ENCODE measurements around the gene CLPSL1. TPM values are rescaled to one million over a fixed set of nuclear protein-coding genes. Genes with fewer than 3 reads are reported as not detected.
A peak's percentile ranks its signal among the peaks of the same experiment; 100 is the strongest.

CLPSL1 gene
- total and polyA plus RNA-seq, 2 donors (not counting 1 experiment from before 2014, with no cell fraction given), result not detected

DNA sequence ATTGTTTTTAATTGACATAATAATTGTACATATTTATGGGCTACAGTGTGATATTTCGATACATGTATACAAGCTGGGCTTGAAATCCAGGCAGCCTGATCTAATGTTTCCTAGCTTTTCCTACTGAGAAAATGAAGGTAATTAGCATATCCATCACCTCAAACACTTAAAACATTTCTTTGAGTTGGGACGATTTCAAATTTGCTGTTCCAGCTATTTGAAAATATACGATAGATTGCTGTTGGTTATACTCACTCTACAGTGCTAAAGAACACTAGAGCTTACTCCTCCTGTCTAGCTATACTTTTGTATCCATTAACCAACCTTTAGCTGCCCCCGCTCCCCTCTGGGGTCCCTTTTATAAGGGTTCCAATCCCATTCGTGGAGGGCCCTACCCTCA, 29.0 kb downstream of the CLPSL1 start:
- Histone ChIP-seq H4K20me1 (ENCODE audit: control insufficient read depth, extremely low read depth, insufficient read depth, low read length) (no peaks in the 10 kb centered on the region), H3K4me1 (ENCODE audit: control insufficient read depth, extremely low read depth, insufficient read depth, low read length) (no peaks in the 10 kb centered on the region), H3K27ac (ENCODE audit: insufficient read depth, low read length) (no peak overlapping the region), H3K9me3 (ENCODE audit: control insufficient read depth, insufficient read depth, low read depth, low read length) (no peaks in the 10 kb centered on the region), H3K9ac (ENCODE audit: insufficient read depth, low read length) (no peak overlapping the region), H3K27me3 (ENCODE audit: control insufficient read depth, insufficient read depth, low read length) (no peaks in the 10 kb centered on the region), H3K36me3 (ENCODE audit: control insufficient read depth, insufficient read depth, low read length) (no peaks in the 10 kb centered on the region), H3K4me2 (ENCODE audit: extremely low read depth, insufficient read depth, low read length) (no peak overlapping the region), H3K79me2 (ENCODE audit: control insufficient read depth, insufficient read depth, low read length) (no peaks in the 10 kb centered on the region), H2AFZ (ENCODE audit: low read length) (no peak overlapping the region), H3K4me3 (replicated peaks in 1 of 4; ENCODE audit: control extremely low read depth in 1 of 4, insufficient read depth in 1 of 4, low read depth in 3 of 4, low read length in 4 of 4) (no peak overlapping the region)
- no peak for DNase-seq (ENCODE audit: low read depth in 2 of 2)
- TF ChIP-seq, protein P1, sequence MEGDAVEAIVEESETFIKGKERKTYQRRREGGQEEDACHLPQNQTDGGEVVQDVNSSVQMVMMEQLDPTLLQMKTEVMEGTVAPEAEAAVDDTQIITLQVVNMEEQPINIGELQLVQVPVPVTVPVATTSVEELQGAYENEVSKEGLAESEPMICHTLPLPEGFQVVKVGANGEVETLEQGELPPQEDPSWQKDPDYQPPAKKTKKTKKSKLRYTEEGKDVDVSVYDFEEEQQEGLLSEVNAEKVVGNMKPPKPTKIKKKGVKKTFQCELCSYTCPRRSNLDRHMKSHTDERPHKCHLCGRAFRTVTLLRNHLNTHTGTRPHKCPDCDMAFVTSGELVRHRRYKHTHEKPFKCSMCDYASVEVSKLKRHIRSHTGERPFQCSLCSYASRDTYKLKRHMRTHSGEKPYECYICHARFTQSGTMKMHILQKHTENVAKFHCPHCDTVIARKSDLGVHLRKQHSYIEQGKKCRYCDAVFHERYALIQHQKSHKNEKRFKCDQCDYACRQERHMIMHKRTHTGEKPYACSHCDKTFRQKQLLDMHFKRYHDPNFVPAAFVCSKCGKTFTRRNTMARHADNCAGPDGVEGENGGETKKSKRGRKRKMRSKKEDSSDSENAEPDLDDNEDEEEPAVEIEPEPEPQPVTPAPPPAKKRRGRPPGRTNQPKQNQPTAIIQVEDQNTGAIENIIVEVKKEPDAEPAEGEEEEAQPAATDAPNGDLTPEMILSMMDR (conservative IDR thresholded peaks at IDR 0.05 in 1 of 2, IDR thresholded peaks at IDR 0.05 in 1 of 2; ENCODE audit: low read depth in 1 of 2, low read length in 2 of 2), result no peak
- TF ChIP-seq EZH2 (IDR thresholded peaks at IDR 0.05; ENCODE audit: low read length, missing control alignments), result no peak

GRCh38 chr6:35810971-35811698, 30.3 kb downstream of the CLPSL1 start:
- Histone ChIP-seq H3K4me2 (ENCODE audit: extremely low read depth, insufficient read depth, low read length) (no peak overlapping the region), H2AFZ (ENCODE audit: low read length) (no peak overlapping the region)
- peak; percentile 34 to 79 for DNase-seq (ENCODE audit: low read depth in 2 of 2)

DNA sequence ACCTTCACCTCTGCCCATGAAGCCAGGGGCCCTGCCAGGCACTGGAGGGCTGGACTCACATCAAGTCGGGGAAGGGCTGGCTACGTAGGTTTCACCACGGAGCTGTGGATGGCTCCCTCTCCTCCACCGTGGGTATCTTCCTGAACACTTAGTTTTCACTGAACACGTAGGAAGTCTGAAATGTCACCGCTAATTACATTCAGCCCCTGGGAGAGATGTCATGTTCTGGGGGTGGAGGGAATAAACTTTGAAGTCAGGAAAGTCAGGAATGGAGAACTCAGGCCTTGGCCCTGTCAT, 30.8 kb downstream of the CLPSL1 start:
- Histone ChIP-seq H3K4me2 (ENCODE audit: extremely low read depth, insufficient read depth, low read length) (no peak overlapping the region), H3K9ac (ENCODE audit: insufficient read depth, low read length) (no peak overlapping the region), H3K4me3 (replicated peaks in 1 of 4; ENCODE audit: control extremely low read depth in 1 of 4, insufficient read depth in 1 of 4, low read depth in 3 of 4, low read length in 4 of 4) (no peak overlapping the region), H4K20me1 (ENCODE audit: control insufficient read depth, extremely low read depth, insufficient read depth, low read length) (no peaks in the 10 kb centered on the region), H3K36me3 (ENCODE audit: control insufficient read depth, insufficient read depth, low read length) (no peaks in the 10 kb centered on the region), H3K79me2 (ENCODE audit: control insufficient read depth, insufficient read depth, low read length) (no peaks in the 10 kb centered on the region), H3K9me3 (ENCODE audit: control insufficient read depth, insufficient read depth, low read depth, low read length) (no peaks in the 10 kb centered on the region), H3K27ac (ENCODE audit: insufficient read depth, low read length) (no peak overlapping the region), H2AFZ (ENCODE audit: low read length) (no peak overlapping the region), H3K4me1 (ENCODE audit: control insufficient read depth, extremely low read depth, insufficient read depth, low read length) (no peaks in the 10 kb centered on the region), H3K27me3 (ENCODE audit: control insufficient read depth, insufficient read depth, low read length) (no peaks in the 10 kb centered on the region)
- DNase-seq (ENCODE audit: low read depth in 2 of 2), result no peak
- no peak for TF ChIP-seq EZH2 (IDR thresholded peaks at IDR 0.05; ENCODE audit: low read length, missing control alignments)
- TF ChIP-seq, protein P1 (conservative IDR thresholded peaks at IDR 0.05 in 1 of 2, IDR thresholded peaks at IDR 0.05 in 1 of 2; ENCODE audit: low read depth in 1 of 2, low read length in 2 of 2), result no peak

More at GRCh38 chr6:35810971-35811698, 30.3 kb downstream of the CLPSL1 start:
- TF ChIP-seq, protein P1 (conservative IDR thresholded peaks at IDR 0.05 in 1 of 2, IDR thresholded peaks at IDR 0.05 in 1 of 2; ENCODE audit: low read depth in 1 of 2, low read length in 2 of 2), result no peak
- no peak for TF ChIP-seq EZH2 (IDR thresholded peaks at IDR 0.05; ENCODE audit: low read length, missing control alignments)
- Histone ChIP-seq H3K4me3 (replicated peaks in 1 of 4; ENCODE audit: control extremely low read depth in 1 of 4, insufficient read depth in 1 of 4, low read depth in 3 of 4, low read length in 4 of 4) (no peak overlapping the region), H3K9ac (ENCODE audit: insufficient read depth, low read length) (no peak overlapping the region), H3K27me3 (ENCODE audit: control insufficient read depth, insufficient read depth, low read length) (no peaks in the 10 kb centered on the region), H3K9me3 (ENCODE audit: control insufficient read depth, insufficient read depth, low read depth, low read length) (no peaks in the 10 kb centered on the region), H3K36me3 (ENCODE audit: control insufficient read depth, insufficient read depth, low read length) (no peaks in the 10 kb centered on the region), H3K79me2 (ENCODE audit: control insufficient read depth, insufficient read depth, low read length) (no peaks in the 10 kb centered on the region), H4K20me1 (ENCODE audit: control insufficient read depth, extremely low read depth, insufficient read depth, low read length) (no peaks in the 10 kb centered on the region), H3K27ac (ENCODE audit: insufficient read depth, low read length) (no peak overlapping the region), H3K4me1 (ENCODE audit: control insufficient read depth, extremely low read depth, insufficient read depth, low read length) (no peaks in the 10 kb centered on the region)

Measured in fibroblast of lung (primary cell).